HepG2 (cell line): ENCODE data around the gene MROH2A.

Source experiments
- HMGXB3 ChIP-seq: sonication (generic); formaldehyde crosslinking; IDR thresholded peaks from 2 replicates; pipeline ENCODE4 v1.4.0; 2020; ENCODE audit warnings: missing genetic modification reagents, borderline replicate concordance
- KLF13 ChIP-seq: sonication (generic); formaldehyde crosslinking; IDR thresholded peaks from 2 replicates; pipeline ENCODE4 v1.4.0; 2020; ENCODE audit warnings: mild to moderate bottlenecking, missing genetic modification reagents

- TF ChIP-seq HMGXB3 = no peak
- TF ChIP-seq KLF13 (CRISPR knock-in tag) = no peak
These were observed 63.1 kb downstream of the MROH2A start for GRCh38 chr2:233841183-233841582.
